ENCODE results near the gene ANKRD40CL. TPM values are rescaled to one million over a fixed set of nuclear protein-coding genes. Genes with fewer than 3 reads are reported as not detected.
A peak's percentile ranks its signal among the peaks of the same experiment; 100 is the strongest.

ANKRD40CL gene
- total RNA-seq, 1 experiment from 2014 or later: not detected

DNA sequence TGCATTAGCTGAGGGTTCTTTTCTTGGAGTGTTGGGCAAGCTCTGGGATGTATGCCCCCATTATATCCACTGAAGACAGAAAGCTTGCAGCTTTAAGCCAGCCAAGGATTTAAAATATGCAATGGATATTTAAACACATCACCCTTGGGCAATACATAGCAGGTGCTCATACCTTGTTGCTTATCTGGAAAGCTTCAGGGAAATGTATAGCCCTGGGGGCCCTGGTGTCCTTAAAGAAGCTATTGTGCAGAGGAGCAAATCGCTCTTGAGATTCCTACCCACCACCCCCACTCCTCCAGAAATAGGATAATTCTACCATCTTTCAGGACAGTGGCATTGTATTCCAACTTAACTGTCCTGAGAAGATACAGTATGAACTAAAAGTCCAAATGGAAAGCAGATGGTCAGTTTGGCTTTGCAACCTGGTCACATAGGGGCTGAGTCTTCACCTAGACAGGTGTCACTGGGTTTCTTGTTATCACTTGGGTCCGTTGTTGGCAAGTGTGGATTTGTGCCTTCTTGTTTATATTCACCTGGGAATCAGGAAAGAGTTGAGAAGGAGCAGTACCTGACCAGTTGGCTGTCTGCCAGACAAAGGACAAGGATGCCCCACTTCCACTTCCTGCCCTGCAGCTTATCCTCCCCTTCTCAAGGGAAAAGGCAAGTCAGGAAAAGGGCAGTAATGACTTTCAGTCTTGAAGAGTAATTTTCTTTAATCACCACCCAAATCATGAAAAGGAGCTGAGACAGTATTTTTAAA lies 3.4 kb downstream of the ANKRD40CL start:
- H3K4me1 ChIP-seq (ENCODE audit: insufficient read depth, low read length): peaks cover 4% of the 10 kb centered on the region; the same call in 1 of the 2 replicates
- H3K9me3 ChIP-seq (ENCODE audit: control insufficient read depth, low read depth, low read length): no peaks in the 10 kb centered on the region
- Mint-ChIP-seq H3K4me3 (no peak overlapping the region; a peak in 1 of 5 replicates), H3K4me1 (peaks cover 10 to 21% of the 10 kb centered on the region in 2 experiments), H3K9me3 (no peaks in the 10 kb centered on the region), H3K27me3 (ENCODE audit: low read depth) (no peaks in the 10 kb centered on the region), H3K36me3 (ENCODE audit: insufficient read depth in 1 of 3, low read depth in 3 of 3) (no peaks in the 10 kb centered on the region), H3K27ac (peak overlapping the region in 1 of 3 experiments; percentile 25; a peak in 1 of 7 replicates)
- no peak for DNase-seq
- H3K9ac ChIP-seq (ENCODE audit: extremely low read depth, insufficient read length, low read length): no peak overlapping the region
- no peak overlapping the region for H4K5ac ChIP-seq (ENCODE audit: insufficient read length, low read depth, low read length)
- H3T11ph ChIP-seq (ENCODE audit: low read length): no peak overlapping the region
- no peak overlapping the region for H3K4me2 ChIP-seq (ENCODE audit: insufficient read depth, insufficient read length, low read length)
- H4K20me1 ChIP-seq (ENCODE audit: control insufficient read depth, insufficient read depth, insufficient read length): no peaks in the 10 kb centered on the region
- no peaks in the 10 kb centered on the region for H3K27me3 ChIP-seq (ENCODE audit: insufficient read depth, low read length)
- no peak overlapping the region for H3K14ac ChIP-seq (ENCODE audit: insufficient read depth, low read length)
- H2BK20ac ChIP-seq (ENCODE audit: low read depth, low read length, poor library complexity, severe bottlenecking): no peak overlapping the region
- no peak overlapping the region for H3K18ac ChIP-seq (ENCODE audit: insufficient read length, low read depth, low read length)
- H3K79me1 ChIP-seq (ENCODE audit: insufficient read depth, low read depth, low read length, poor library complexity, severe bottlenecking): no peaks in the 10 kb centered on the region
- H2BK120ac ChIP-seq (ENCODE audit: low read depth, low read length, poor library complexity, severe bottlenecking): no peak overlapping the region
- H4K91ac ChIP-seq (ENCODE audit: insufficient read length, low read depth, low read length): no peak overlapping the region
- no peak overlapping the region for H3K4ac ChIP-seq (ENCODE audit: low read depth, low read length)
- no CpG with 5 or more reads among the region's 2 CpGs for WGBS (ENCODE audit: extremely low coverage, insufficient read length, low lambda C conversion rate)
- H2BK15ac ChIP-seq (ENCODE audit: low read depth, low read length): no peak overlapping the region
- no peaks in the 10 kb centered on the region for H3K79me2 ChIP-seq (ENCODE audit: insufficient read depth, low read length)
- H2BK12ac ChIP-seq (ENCODE audit: insufficient read length, low read depth, low read length): no peak overlapping the region
- TF ChIP-seq, protein P1, sequence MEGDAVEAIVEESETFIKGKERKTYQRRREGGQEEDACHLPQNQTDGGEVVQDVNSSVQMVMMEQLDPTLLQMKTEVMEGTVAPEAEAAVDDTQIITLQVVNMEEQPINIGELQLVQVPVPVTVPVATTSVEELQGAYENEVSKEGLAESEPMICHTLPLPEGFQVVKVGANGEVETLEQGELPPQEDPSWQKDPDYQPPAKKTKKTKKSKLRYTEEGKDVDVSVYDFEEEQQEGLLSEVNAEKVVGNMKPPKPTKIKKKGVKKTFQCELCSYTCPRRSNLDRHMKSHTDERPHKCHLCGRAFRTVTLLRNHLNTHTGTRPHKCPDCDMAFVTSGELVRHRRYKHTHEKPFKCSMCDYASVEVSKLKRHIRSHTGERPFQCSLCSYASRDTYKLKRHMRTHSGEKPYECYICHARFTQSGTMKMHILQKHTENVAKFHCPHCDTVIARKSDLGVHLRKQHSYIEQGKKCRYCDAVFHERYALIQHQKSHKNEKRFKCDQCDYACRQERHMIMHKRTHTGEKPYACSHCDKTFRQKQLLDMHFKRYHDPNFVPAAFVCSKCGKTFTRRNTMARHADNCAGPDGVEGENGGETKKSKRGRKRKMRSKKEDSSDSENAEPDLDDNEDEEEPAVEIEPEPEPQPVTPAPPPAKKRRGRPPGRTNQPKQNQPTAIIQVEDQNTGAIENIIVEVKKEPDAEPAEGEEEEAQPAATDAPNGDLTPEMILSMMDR (conservative IDR thresholded peaks at IDR 0.05): no peak
- no peak overlapping the region for H2BK5ac ChIP-seq (ENCODE audit: insufficient read length, low read length)
- H3K27ac ChIP-seq (ENCODE audit: insufficient read length, low read depth, low read length): no peak overlapping the region
- no peak overlapping the region for H2AFZ ChIP-seq (ENCODE audit: low read length)
- no peaks in the 10 kb centered on the region for H3K23me2 ChIP-seq (ENCODE audit: insufficient read length, low read depth, low read length, poor library complexity, severe bottlenecking)
- H2AK5ac ChIP-seq (ENCODE audit: insufficient read length, low read length): no peak overlapping the region
- no peak overlapping the region for H3K56ac ChIP-seq (ENCODE audit: insufficient read length, low read depth, low read length)
- no peak overlapping the region for H4K8ac ChIP-seq (replicated peaks; ENCODE audit: insufficient read length, low read depth, low read length)
- H3K23ac ChIP-seq (ENCODE audit: insufficient read length, low read depth, low read length): no peak overlapping the region

All from H9 (cell line).